Erythroblast (primary cell): Measurements from ENCODE around the gene TOR3A.

Experiments used
- GATA1 ChIP-seq: IDR thresholded peaks from 2 replicates; pipeline ENCODE4 v1.6.1; 2011; ENCODE audit warnings: low read depth, mild to moderate bottlenecking, control low read depth, low read length, moderate library complexity
- POLR2A ChIP-seq: IDR thresholded peaks from 2 replicates; pipeline ENCODE4 v1.6.1; 2011; ENCODE audit warnings: mild to moderate bottlenecking, low read length

- TF ChIP-seq POLR2A (no peak), GATA1 (no peak)
These were observed 39.2 kb upstream of the TOR3A start for GRCh38 chr1:179042700-179043099.
